Fibroblast of skin of left biceps (primary cell): Measurements from ENCODE around the gene PAEP.

ENCODE experiments used
- DNase-seq, 2 experiments: peaks; one replicate each; pipeline ENCODE4 v3.0.0-alpha.2; 2013; ENCODE audit warnings: low read depth in 2 of 2

The PAEP gene

GRCh38 chr9:135600296-135600817 lies 38.8 kb downstream of the PAEP start:
- no peak for DNase-seq

GRCh38 chr9:135601988-135602387 lies 40.4 kb downstream of the PAEP start:
- DNase-seq, result no peak

- no peak for DNase-seq
Observed at GRCh38 chr9:135602789-135603481, 41.4 kb downstream of the PAEP start.

- no peak for DNase-seq
Observed at GRCh38 chr9:135604437-135605237, 43.1 kb downstream of the PAEP start.

- no peak for DNase-seq
Observed at GRCh38 chr9:135605238-135605781, 43.8 kb downstream of the PAEP start.

GRCh38 chr9:135606885-135607259 lies 45.3 kb downstream of the PAEP start:
- no peak for DNase-seq

- no peak for DNase-seq
Observed at GRCh38 chr9:135607401-135608293, 46.1 kb downstream of the PAEP start.

GRCh38 chr9:135608294-135608998 lies 46.9 kb downstream of the PAEP start:
- DNase-seq, result no peak

GRCh38 chr9:135608999-135609317 lies 47.4 kb downstream of the PAEP start:
- DNase-seq, result no peak

- no peak for DNase-seq
Observed at GRCh38 chr9:135609366-135609955, 47.9 kb downstream of the PAEP start.

GRCh38 chr9:135610290-135611141 lies 49.0 kb downstream of the PAEP start:
- DNase-seq, result no peak

- no peak for DNase-seq
Observed at GRCh38 chr9:135611142-135611874, 49.8 kb downstream of the PAEP start.

GRCh38 chr9:135611875-135612209 lies 50.3 kb downstream of the PAEP start:
- DNase-seq, result no peak

GRCh38 chr9:135612437-135612836 lies 50.9 kb downstream of the PAEP start:
- DNase-seq, result no peak

GRCh38 chr9:135612981-135613910 lies 51.7 kb downstream of the PAEP start:
- no peak for DNase-seq

- DNase-seq, result no peak
Observed at GRCh38 chr9:135613946-135614805, 52.6 kb downstream of the PAEP start.
